SK-N-MC (cell line): Measurements from ENCODE around the gene YBX2.

ENCODE experiments used
- FOXP2 ChIP-seq: optimal IDR thresholded peaks from 2 replicates; pipeline ENCODE3; 2011; ENCODE audit warnings: mild to moderate bottlenecking, moderate library complexity; ENCODE audit not compliant: insufficient read depth; ENCODE audit errors: extremely low read length, control extremely low read depth
- POLR2AphosphoS5 ChIP-seq: IDR thresholded peaks from 2 replicates; pipeline ENCODE4 v1.6.1; 2012; ENCODE audit warnings: mild to moderate bottlenecking, low read depth, low read length, borderline replicate concordance

DNA sequence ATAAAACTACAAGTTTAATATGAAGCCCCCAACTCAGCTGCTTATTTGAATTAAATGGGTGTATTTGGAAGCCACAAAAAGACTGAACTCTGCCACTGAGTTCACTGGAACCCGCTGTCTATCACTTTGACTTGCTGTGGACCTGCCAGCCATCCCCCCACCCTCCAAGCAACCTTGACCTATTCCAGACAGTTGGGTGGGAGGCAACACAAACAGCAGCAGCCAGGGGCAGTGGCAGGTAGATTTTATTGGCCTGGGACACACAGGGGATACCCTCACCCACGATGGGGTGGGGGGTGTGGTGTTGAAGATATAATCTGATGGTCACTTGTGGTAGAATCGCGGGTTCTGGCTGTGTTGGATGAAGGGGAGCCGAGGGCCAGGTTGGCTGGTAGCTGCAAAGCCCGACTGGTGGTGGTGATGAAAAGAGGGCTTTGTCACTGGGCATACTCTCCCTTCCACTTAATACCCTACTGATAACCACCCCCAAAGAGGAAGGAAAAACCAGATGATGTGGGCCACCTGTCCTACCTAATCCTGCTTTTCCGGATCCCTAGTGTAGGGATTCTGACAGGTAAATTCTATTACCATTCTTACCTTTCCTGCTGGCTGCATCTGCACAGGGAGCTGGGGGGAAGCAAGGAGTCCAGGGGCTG is 18.1 kb upstream of the YBX2 start:
- TF ChIP-seq FOXP2, result no peak
- peak; percentile 16; the same call in 1 of the 2 replicates for TF ChIP-seq POLR2AphosphoS5
